G401.6 (cell line): ENCODE measurements around the gene COA7.

Source experiments
- FAIRE-seq: peaks from 2 replicates; lab custom pipeline; 2012; peaks lifted over from hg19 to GRCh38; lab: Jason Lieb, UNC

The COA7 gene

DNA sequence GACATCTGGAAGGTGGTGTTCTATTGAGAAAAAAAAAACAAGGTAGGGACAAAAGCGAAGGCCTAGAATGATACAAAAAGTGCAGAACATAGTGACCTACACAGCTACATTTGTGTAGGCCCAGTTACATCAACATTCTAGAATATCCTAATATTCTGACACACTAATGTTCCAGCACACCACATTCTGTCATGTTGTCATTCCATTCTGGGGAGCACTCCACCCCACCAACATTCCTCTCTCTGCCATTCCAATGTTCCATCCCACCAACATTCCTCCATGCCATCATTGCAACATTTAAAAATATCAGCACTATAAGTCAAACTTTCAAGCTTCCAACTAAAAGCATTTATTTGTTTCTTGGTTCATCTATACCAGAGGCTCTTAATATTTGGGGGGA lies 28.5 kb downstream of the COA7 start:
- FAIRE-seq: no peak

DNA sequence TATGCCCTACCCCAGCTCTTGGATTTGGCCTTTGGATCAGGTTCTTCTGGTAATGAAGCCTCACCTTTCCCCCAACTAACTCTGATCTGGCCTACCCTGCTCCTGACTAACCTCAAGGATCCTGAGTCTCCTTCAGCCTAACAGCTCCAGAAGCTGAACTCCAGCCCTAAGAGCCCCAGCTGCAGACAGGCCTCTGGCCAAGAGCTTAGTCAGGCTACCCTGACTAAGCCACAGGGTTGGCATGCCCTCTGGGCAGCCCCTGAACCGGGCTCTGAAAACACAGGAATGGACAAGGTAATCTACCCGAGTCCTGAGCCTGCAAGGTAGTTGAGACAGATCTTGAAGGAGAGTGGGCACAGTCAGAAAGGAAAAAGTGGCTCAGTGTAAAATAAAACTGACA lies 29.4 kb downstream of the COA7 start:
- no peak for FAIRE-seq

DNA sequence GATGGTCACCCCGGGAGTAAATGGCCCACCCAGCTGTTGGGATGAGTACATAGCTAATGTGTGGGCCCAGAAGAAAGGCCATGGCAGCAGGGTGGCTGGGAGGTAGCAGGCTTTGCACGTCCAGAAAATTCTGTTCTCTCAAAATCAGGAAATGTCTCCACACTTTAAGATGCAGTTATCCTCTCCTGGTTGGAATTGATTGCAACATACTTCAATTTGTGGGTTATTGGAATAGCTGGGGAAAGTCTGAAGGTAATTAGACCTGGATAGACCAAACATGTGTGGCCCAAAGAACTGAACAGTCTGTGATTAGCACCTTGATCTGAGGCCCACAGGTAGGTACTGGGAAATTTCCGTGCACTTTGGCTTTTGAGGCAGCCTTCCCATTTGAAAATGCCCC lies 30.2 kb downstream of the COA7 start:
- FAIRE-seq: no peak

DNA sequence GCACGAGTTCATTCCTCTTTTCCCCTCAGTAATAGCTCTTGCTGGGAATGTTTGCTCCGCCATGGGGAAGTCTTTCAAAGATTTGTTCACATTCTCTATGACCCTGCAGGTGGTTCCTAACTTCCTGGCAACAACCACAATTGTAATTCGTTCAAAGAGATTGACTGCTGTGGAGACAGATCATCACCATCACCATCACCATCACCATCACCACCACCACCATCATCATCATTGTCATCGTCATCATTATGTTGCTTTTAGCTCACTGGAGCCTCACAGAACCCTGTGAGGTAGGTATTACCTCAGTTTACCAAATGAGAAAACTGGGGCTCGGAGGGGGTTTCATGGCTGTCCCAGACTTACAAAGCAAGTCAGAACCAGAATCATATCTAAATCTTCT lies 30.9 kb downstream of the COA7 start:
- no peak for FAIRE-seq

DNA sequence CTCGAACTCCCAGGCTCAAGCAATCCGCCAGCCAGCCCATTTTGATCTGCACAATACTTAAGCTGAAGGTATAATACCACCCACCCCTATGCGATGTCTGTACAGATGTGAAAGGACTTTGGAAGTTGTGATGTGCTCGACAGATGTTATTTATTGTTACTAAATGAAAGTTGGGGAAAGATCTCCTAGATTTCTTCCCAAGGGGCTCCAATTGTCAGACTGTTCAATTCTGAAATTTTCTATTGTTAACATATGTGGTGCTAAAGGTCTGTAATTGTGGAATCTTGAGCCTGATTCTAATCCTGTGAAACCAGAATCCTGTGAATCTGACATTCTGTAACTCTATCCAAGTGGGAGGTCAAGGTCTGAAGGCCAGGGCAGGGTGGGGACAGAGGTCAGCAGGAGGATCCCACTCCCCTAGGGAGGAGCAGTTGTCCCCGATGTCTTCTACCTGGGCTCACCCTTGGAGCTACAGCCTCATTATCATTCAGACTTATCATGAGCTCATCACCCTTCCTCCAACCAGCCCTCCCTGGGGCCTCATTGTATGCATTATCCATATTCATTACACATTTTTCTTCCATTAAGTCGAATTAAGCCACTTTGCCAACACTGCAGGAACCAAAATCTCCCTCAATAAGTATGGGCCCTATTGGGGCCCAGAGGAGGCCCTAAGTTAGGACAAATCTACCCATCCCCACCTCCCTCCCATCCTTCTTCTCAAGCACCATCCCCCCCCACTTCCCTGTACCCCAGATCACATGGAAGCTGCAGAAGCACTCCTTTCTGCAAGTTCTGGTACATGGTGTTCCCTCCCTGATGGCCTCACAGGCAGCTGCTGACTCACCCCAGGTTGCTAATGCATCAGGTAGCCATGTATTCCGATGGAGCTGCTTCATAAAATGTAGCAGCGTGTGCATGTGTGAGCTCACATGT lies 32.9 kb downstream of the COA7 start:
- FAIRE-seq: no peak

DNA sequence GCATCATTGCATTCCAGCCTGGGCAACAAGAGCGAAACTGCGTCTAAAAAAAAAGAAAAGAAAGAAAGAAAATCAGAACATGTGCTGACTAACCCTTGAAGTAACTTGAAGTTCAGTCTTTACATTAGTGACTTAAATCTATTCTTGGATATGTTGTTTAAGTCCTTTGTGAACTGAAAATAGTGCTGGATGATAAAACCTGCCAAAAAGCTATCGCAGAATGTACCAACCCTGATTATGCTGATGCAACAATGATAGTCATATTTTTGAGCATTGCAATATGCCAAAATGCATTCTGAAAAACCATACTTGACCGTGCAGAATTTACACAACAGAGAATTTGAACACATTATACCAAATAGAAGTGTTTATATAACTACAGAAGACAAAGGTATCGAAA lies 34.4 kb downstream of the COA7 start:
- FAIRE-seq: no peak

DNA sequence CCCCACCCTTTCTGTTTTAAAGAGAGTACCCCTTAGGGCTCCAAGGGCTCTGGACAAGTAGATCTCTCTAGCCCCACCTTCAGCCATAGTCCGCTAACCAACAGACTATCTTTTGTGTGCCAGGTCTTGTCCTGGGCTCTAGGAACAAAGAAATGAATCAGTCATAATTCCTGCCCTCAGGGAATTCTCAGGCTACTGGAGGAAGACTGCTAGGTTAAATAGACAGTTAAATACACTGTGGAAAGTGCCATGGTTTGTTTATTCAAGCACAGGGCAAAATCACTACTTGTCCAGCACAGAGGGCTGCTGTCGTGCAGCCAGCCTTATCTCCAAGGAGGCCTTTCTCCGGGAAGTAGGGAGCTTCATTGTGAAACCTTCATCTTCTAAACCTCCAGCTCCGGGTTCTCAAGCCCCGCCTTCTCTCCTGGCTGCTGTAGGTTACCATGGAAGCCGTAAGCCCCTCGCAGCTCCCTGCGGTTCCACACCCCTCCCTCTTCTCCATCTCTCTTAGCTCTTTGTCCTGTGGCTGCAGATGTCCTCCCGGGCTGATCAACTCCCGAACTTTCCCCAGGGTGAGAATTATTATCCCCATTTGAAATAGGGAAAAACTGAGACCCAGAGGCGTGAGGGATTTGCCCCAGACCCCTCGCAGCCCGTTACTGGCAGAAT lies 35.4 kb downstream of the COA7 start:
- FAIRE-seq: no peak

DNA sequence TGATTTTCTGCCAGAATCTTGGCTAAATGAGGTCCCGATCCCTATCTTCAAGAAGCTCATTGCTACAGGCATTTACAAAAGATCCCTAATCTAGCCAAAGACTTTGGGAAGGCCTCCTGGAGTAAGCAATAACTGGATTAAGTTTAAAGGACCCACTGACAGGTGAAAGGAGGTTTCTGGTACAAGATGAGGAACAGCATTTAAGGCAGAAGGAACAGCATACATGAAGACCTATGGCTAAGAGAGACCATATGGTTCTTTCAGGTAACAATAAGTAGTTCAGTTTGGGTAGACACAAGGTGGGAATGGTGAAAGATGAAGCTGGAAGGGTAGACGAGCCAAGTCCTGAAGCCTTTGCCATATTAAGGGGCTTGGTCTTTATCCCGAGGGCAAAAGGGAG lies 37.3 kb downstream of the COA7 start:
- FAIRE-seq: no peak

DNA sequence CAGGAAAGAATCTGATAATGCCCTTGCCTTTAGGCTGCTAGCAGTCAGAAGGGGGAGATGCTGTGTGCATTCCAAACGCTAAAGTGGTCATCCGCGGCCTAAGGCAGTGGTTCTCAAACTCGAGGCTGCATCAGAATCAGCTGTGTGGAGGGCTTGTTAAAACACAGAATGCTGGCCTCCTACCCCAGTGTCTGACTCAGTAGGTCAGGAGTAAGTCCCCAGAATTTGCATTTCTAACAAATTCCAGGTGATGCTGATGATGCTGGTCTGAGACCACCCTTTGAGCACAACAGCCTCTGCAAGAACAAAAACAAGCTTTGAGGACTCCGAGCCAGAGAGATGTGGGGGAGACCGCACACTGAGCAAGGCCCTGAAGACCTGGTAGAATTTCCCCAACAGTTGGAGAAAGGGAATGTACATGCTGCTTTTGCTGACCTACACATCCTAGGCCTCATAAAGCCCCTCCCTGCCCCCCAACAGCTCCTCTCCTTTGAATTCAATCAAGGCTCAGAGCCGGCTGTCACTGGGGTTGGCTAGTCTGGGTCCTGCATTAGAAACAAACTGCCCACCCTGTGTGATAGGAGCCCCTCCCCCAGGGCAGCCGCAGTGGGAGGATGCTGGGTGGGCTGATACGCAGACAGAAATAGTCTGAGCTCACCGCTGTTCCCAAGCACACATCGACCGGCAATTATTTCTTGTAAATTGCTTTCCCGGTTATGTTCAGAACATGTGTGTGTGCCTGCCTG lies 38.1 kb downstream of the COA7 start:
- FAIRE-seq: no peak

DNA sequence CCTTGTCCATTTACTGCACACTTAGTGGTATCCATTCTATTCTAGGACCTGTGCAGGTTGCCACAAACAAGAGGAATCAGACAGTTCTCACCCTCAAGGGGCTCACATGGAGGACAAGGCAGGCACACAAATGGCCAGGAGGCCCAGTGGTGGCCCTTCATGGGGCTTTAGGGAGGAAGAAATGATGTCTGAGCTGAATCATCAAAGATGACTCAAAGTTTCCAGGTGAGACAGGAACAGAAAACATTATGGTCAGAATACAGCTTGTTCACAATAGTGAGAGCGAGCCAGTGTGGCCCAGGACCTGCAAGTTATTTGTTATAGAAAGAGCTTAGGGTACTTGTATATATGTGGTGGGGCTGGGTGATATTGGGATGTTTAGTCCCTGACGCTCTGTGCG lies 38.8 kb downstream of the COA7 start:
- FAIRE-seq: no peak

DNA sequence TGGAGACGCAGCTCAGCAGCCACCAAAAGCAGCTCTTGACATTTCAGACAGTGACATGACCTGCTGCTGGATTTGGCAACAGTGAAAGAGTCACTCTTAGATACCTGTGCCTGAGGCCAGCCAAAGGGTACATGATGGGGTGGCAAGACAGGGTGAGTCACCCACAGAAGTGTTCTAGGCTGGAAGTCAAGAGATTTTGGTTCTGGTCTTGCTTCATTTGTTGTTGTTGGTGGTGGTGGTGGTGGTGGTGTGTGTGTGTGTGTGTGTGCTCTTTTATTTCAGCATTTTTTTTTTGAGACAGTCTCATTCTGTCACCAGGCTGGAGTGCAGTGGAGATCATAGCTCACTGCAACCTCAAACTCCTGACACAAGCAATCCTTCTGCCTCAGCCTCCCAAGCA lies 39.4 kb downstream of the COA7 start:
- no peak for FAIRE-seq

DNA sequence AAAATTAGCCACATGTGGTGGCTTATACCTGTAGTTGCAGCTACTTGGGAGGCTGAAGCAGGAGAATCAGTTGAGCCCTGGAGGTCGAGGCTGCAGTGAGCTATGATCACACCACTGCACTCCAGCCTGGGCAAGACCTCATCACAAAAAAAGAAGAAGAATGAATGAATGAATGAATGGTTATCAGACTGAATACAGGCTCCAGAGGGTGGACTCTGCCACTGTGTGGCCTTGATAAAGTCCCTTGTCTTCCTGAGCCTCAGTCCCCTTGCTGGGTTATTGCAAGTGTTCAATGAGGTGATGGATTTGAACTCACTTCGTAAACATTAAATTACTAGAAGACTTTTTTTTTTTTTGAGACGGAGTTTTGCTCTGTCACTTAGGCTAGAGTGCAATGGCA lies 40.4 kb downstream of the COA7 start:
- FAIRE-seq: no peak

DNA sequence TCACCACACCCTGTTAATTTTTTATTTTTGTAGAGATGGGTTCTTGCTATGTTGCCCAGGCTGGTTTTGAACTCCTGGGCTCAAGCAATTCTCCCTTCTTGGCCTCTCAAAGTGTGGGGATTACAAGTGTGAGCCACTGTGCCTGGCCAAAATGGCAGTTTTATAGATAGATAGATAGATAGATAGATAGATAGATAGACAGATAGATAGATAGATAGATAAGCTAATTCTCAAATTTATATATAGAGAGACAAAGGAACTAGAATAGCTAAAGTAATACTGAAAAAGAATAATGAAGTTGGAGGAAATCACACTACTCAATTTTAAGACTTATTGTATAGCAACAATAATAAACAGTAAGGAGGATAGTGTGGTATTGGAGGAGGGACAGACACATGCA lies 44.1 kb downstream of the COA7 start:
- FAIRE-seq: no peak

DNA sequence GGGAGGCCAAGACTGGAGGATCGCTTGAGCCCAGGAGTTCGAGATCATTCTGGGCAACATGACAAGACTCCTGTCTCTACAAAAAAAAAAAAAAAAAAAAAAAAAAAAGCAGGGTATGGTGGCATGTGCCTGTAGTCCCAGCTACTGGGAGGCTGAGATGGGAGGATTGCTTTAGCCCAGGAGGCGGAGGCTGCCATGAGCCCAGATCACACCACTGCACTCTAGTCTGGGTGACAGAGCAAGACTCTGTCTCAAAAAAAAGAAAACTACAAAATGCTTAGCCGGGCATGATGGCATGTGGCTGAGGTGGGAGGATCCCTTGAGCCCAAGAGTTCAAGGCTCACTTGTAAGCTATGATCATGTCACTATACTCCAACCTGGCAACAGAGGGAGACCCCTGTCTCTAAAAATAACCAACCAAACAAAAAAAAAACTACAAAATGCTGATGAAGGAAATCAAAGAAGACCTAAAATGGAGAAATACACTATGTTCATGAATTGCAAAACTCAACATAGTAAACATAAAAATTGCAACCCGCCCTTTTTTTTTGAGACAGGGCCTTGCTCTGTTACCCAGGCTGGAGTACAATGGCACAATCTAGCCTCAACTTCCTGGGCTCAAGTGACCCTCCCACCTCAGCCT lies 44.8 kb downstream of the COA7 start:
- FAIRE-seq: no peak

DNA sequence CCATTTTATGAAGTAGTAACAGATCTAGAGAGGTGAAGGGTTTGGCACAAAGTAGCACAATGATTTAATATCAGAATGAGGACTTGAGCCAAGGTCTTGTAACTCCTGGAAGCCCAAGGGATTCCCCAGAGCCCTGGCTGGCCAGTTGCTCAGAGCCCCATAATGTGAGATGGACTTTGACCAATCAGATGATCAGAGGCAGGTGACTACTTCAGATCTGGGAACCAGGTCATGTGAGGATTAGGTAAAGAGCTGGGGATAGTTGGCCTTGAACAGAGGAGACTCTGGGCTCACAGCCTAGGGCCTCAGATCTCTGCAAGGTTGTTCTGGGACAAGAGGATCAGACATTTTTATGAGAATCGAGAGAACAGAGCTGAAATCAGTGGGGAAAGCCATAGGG lies 46.2 kb downstream of the COA7 start:
- FAIRE-seq: no peak

DNA sequence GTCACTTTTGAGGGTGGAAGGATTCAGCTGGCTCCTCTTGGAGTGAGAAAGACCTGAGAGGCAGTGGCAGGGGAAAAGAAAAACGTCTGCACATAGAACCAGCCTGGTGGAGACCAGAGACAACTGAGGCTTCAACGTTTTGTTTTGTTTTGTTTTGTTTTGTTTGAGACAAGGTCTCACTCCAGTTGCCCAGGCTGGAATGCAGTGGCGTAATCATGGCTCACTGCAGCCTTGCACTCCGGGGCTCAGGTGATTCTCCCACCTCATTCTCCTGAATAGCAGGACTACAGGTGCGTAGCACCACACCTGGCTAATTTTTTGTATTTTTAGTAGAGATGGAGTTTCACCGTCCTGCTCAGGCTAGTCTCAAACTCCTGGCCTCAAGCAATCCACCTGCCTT lies 52.9 kb downstream of the COA7 start:
- no peak for FAIRE-seq

DNA sequence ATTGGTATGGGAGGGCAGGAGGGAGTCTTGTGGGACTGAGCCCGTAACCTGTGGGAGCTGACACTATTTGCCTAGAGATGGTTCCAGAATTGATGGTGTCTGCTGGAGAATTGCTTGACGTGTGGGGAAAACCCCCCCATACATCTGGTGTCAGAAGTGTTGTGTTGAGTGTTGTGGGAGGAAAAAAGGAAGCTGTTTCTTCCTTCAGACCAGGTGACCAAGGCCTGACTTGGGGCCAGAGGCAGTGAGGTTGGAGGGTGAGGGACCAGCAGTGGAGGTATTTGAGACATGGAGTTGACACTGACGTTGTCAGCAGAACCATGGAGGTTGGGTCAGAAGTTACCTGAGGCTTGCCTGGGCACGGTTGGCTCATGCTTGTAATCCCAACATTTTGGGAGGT lies 56.8 kb downstream of the COA7 start:
- FAIRE-seq: no peak

DNA sequence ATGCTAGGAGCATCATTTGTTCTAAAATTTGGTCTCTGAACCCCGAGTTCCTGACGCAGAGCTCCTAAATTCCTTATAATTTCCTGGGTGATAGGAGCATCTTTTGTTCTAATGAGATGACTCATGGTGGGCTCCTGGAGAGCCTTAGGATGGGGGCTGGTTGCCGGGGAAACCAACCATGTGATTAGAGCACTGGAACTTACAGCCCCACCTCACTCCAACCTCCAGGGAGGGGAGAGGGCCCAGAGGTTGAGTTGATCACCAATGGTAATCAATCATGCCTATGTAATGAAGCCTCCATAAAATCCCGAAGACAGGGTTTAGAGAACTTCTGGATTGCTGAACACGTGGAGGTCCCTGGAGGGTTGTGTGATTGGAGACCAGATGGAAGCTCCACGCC lies 57.5 kb downstream of the COA7 start:
- no peak for FAIRE-seq

DNA sequence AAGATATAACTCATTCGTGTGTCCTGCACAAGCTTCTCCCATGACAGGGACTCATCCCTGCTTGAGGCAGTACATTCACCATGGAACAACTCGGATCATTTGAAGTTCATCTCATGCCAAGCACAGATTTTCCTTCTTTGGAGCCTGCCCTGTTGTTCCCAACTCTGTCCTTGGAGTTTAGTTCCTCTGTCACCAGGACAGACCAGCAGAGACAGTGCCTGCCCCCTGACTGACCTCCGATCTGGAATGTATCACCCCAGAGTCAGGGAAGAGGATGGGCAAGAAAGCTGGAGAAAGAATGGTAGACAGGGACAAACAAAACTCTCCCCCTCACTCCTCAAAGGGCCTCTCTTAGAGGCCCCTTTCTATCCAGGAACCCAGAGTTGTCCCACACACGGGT lies 60.2 kb downstream of the COA7 start:
- FAIRE-seq: no peak

DNA sequence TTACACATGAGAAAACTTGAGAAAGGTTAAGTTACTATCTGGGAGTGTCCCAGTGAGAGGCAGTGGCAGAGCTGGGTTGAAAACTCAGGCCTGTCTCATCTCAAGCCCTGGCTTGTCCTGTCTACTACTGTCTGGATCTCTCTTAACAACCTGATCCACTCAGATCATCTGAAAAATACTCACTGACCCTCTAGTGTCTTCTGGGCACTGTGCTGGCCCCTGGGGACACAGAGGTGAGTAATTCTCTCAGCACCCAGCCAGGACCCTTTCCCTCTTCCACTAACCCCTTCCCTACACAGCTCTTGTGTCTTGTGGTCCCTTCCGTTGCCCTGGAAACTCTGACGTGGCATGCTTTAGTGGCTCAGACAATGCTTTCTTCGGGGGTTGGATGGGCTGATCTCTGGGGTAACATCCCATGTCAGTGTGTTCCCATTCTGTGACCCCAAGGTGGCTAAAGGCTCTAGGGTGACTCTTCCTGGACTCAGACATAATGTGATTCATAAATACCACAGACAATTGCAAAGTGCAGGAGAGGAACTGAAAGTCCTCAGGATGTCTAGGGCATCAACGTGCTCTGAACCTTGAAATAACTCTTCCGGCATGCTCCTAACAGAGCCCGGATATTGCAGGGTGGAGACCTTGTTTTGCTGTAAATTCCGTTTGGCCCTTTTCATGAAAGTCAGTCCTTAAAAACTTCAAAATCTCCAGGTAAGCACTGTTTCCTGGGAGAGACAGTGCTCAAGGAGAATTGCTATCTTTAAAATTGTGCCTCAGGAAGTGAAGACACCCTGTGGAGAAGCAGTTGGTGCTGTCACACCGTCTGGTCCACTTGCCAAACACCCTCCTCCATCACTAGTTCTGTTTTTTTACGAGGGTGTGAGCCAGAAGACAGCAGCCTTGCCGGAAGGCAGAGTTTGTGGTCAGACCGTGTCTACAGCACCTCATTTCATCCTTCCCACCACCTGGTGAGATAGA lies 61.1 kb downstream of the COA7 start:
- no peak for FAIRE-seq

DNA sequence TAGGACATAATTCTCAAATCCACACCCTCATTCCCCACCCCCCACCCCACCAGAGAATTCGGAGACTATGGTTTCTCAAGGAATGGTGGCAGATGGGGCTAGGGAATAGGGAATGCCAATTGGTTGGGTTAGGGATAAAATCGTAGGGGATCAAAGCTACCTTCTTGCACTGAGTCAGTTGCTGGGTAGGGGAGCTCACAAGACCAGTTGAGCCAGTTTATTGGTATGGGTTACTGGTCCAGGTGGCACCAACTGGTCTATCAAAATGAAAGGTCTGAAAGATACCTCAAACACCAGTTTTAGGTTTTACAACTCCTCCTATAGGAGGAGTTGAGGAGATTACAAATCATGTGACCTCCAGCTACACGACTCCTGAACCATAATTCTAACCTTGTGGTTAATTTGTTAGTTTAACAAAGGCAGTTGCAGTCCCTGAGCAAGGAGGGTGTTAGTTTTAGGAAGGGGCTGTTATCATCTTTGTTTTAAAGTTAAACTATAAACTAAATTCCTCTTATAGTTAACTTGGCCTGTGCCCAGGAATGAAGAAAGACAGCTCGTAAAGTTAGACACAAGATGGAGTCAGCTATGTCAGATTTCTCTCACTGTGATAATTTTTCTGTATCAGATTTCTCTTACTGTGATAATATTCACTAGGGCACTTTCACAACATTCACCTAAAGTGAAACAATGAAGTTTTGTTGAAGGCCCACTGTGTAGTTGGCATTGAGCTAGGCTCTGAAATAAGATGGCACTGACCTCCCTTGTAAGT lies 62.6 kb downstream of the COA7 start:
- FAIRE-seq: no peak
